ENCODE results near the gene CHRNB1.

DNA sequence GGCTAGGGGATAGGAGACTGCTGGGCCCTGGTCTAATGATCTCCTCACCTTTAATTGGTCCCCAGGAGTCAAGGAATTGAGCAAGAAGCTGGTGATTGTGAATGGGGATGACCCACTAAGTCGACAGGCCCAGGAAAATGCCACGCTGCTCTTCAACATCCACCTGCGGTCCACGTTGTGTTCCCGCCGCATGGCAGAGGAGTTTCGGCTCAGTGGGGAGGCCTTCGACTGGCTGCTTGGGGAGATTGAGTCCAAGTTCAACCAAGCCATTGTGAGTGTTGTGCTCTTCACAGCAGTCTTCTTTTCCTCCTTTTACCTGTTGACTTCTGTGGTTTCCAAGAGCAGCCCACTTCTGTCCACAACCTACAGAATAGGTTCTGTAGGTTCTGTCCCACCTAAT, 58.7 kb downstream of the CHRNB1 start:
- TF ChIP-seq, protein P1, sequence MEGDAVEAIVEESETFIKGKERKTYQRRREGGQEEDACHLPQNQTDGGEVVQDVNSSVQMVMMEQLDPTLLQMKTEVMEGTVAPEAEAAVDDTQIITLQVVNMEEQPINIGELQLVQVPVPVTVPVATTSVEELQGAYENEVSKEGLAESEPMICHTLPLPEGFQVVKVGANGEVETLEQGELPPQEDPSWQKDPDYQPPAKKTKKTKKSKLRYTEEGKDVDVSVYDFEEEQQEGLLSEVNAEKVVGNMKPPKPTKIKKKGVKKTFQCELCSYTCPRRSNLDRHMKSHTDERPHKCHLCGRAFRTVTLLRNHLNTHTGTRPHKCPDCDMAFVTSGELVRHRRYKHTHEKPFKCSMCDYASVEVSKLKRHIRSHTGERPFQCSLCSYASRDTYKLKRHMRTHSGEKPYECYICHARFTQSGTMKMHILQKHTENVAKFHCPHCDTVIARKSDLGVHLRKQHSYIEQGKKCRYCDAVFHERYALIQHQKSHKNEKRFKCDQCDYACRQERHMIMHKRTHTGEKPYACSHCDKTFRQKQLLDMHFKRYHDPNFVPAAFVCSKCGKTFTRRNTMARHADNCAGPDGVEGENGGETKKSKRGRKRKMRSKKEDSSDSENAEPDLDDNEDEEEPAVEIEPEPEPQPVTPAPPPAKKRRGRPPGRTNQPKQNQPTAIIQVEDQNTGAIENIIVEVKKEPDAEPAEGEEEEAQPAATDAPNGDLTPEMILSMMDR (conservative IDR thresholded peaks at IDR 0.05; ENCODE audit: low read length): no peak
- no peak for TF ChIP-seq EZH2phosphoT487 (IDR thresholded peaks at IDR 0.05; ENCODE audit: borderline replicate concordance)
